DND-41 (cell line): ENCODE data around the gene ME3.

Experiments
- EZH2 ChIP-seq: IDR thresholded peaks from 3 replicates; pipeline ENCODE4 v1.6.1; 2012; ENCODE audit warnings: borderline replicate concordance, low read depth, mild to moderate bottlenecking, moderate library complexity, low read length, inconsistent platforms; ENCODE audit not compliant: severe bottlenecking
- TF ChIP-seq, protein P1 (sequence below): IDR thresholded peaks from 2 replicates; pipeline ENCODE4 v1.5.1; 2012; ENCODE audit warnings: borderline replicate concordance, low read length, moderate library complexity, mild to moderate bottlenecking; ENCODE audit not compliant: poor library complexity, severe bottlenecking; ENCODE audit errors: extremely low read depth

DNA sequence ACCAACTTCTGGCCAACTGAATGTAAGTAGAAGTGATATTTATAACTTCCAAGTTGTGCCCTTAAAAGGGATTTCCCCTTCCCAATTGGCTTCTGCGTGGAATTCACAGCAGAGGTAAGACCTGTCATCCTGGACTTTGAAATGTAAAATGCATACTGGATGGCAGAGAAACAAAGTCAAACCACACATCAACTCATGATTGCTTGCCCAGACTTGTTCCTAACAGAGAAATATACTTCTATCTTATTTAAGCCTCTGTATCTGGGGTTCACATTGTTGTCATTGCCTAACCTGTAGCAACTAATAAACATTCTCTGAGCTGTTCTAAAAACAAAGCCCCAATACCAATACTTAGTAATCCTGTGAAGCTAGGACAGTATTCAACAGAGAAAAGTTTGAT is 6.2 kb downstream of the ME3 start:
- TF ChIP-seq, protein P1, sequence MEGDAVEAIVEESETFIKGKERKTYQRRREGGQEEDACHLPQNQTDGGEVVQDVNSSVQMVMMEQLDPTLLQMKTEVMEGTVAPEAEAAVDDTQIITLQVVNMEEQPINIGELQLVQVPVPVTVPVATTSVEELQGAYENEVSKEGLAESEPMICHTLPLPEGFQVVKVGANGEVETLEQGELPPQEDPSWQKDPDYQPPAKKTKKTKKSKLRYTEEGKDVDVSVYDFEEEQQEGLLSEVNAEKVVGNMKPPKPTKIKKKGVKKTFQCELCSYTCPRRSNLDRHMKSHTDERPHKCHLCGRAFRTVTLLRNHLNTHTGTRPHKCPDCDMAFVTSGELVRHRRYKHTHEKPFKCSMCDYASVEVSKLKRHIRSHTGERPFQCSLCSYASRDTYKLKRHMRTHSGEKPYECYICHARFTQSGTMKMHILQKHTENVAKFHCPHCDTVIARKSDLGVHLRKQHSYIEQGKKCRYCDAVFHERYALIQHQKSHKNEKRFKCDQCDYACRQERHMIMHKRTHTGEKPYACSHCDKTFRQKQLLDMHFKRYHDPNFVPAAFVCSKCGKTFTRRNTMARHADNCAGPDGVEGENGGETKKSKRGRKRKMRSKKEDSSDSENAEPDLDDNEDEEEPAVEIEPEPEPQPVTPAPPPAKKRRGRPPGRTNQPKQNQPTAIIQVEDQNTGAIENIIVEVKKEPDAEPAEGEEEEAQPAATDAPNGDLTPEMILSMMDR, result no peak
- no peak for TF ChIP-seq EZH2
